AG20443 (cell line): ENCODE results near the gene POLR3K.

Experiments used
- DNase-seq: peaks from one replicate; pipeline ENCODE4 v3.0.0; 2012; ENCODE audit warnings: low spot score, mixed read lengths

Gene POLR3K

DNA sequence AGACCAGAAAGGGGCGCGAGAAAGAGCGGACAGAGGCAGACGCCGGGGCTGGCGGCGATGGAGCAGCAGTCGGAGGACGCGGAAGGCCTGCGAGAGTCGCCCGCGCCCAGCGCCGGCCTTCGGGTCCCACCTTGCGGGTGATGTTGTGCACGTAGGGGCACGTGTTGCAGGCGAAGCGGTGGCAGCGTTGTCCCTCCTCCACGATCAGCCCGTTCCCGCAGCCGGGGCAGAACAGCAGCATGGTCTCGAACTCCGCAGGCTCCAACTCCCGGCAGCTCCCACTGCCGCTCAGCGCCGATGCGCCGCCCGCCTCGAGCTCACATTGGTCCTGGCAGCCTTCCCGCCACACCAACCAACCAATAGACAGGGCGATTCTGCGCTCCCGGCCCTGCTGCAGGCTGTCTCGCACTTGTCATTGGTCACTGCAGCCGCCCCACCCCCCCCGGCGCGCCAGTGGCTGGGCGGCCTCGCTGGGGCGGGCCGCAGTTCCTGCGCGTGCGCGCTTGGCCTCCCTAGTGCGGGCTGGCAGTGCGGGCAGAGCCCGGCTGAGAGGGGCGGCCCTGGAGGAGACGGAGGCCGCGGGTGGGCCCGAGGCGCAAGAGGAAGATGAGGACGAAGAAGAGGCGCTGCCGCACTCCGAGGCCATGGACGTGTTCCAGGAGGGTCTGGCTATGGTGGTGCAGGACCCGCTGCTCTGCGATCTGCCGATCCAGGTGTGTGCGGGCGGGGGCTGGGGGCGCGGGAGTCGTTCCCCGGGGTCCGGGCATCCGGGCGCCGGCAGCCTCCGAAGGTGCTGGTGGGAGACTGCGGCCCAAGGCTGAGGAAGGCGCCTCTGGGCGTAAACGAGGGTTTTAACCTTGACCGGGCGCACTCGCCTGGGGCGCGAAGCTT lies at the start of gene POLR3K, which contains the start of gene SNRNP25:
Gene POLR3K (minus strand): TSS at position 263 of the 891 bp plus-strand sequence. CDS start 22 bp downstream, at position 241.
Gene SNRNP25 (plus strand): TSS at position 483 of the 891 bp plus-strand sequence. CDS start 189 bp downstream, at position 672.
- DNase-seq: peak; percentile 100

DNA sequence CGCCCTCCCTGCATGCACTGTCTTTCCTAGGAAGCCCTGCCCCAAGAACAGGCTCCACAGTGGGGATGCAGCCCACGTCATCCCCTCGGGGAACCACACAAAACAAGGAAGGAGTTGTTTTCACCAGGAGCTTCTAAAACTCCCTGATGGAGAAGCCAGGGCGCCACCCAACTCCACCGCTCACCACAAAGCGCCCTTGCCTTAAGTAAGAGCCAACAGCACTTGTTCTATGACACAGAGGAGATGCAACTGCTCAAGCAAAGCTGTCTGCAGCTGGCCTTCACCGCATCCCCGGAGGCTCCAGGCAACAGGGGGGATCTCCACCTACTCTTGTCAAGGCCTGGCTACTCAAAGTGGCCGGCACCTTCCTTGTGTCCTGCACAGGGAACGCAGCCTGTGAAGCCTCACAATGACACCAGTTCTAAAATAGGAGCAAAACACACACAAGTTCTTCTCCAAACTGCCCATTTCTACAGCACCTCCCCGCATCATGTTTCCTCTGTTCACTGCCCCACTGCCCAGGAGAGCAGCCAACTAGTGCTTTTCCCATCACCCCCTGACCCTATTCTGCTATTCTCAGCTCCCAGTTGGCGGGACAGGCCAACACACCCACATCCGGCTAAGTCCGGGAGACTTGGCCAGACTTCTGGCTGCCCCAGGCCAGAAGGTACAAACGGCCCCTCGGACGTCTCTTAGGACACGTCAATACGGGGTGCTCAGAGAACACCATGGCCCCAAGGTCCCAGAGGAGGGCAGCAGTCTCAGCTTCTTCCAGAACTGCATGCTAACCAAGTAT lies 48.9 kb upstream of the POLR3K start:
- DNase-seq: no peak

DNA sequence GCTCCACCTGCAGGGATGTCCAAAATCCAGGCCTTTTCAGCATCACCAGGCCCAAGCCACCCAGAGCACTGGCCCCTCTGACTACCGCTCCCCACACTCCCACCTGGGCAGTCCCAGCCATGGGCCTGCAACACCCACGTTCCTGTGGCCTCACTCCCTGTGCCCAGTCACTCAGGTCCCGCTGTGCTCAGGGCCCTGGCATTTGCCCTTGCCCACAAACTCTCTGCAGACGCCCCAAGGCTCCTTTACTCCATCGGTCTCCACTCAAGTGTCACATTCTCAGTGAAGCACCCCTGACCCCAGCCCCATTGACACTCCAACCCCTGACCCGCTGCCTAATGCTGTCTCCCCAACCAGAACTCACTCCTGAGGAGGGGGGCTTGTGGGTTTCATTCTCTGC lies 48.2 kb upstream of the POLR3K start:
- DNase-seq: no peak

DNA sequence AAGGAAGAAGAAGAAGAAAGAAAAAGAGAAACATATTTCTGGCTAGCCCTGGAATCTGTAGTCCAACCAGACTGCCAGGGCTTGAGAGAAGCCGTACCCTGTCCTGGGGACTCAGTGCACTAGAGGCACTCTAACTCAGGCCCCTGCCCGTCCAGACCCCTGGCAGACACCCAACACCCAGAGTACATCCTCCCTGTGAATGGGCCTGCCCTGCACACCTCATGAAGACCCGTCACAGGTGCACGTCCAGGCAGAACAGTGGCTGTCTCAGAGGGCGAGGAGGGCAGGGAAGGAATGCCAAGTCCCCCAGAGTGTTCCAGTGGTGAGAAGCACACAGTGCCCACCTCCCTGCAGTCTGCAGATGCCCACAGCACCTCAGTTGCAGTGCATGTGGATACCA lies 47.6 kb upstream of the POLR3K start:
- no peak for DNase-seq

DNA sequence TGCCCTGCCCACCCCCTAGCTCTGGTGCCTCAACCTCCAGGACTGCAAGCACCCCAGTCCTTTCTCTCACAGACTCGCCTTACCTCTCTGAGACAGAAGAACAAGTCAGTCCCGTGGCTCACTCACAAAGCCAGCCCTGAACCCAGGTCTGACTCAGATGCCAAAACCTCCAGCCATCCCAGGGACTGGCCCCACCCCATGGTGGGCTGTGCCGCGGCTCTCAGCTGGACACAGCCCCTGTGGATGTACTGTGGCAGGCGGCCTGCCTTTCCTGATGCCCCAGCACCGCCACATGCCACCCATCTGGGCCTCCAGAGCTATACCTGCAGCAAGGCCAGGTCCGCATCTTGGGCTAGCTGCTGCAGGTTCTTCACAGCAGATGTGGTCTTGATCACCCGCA lies 44.4 kb upstream of the POLR3K start:
- DNase-seq: peak; percentile 48

DNA sequence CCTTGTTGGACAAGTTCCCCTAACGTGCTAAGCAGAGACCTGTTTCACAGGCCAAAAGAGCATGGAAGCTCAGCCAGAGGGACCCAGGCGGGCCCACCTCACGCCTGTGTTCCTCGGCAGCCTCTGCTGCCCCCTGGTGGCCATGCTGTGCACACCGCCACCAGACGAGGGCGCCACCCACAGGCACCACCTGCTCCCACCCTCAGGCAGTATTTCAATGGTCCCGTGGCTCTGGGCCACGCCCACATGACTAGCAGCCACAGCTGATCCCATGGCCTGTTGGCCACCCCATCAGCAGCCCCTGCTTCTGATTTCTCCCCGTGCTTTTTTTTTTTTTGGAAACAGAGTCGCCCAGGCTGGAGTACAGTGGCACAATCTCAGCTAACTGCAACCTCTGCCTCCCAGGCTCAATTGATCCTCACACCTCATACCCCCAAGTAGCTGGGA lies 43.5 kb upstream of the POLR3K start:
- peak; percentile 98 for DNase-seq

DNA sequence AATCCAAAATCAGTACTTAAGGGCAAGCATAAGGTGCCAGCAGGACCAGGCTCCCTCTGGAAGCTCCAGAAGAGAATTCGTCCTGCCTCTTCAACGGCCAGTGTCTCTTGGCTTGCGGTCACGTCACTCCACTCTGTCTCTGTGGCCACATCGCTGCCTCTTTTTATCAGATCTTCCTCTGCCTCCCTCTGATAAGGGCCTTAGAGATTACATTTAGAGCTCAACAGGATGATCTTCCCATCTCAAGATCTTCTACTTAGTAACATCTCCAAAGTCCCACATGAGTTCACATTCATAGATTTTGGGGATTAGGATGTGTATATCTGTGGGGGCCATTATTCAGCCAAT lies 41.5 kb upstream of the POLR3K start:
- DNase-seq: no peak

DNA sequence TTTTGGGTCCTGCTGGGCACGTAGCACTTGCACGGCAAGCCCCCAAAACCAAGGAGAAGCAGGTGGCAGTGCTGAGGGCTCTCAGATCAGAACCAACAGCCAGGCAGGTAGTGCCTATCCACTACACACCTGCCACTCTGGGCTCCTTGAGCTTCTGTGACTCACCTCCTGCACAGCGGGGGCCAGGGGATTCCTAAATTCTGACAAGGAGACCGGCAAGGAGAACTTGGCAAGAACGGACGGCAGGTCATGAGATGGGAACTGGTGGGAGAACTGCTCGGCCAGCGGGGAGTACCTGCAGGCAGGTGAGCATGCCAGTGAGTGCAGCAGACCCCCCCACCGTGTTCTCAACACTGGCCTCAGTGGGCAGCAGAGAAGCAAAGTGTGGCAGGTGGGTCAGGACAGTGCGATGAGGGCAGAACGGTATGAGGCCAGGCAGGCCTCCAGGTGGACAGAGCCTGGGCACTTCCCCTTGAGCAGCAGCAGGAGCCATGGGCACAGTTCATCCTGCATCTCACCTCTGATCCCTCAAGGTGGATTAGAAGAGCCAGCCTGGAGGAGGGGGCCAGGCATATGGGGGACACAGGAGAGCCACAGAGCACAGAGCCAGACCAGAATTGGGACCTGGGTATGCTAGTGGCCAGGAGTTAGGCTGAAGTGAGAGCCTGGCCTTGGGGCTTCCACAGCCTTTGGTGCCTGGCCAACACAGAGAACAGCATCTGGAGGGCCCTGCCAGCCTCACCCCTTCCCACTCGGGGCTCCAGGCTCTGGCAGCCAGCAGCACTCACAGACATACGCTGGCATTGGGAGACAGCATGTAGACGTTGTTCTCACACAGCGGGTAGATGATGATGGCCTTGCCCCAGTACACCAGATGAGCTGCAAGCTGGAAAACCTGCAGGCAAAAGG lies 39.3 kb upstream of the POLR3K start:
- no peak for DNase-seq

DNA sequence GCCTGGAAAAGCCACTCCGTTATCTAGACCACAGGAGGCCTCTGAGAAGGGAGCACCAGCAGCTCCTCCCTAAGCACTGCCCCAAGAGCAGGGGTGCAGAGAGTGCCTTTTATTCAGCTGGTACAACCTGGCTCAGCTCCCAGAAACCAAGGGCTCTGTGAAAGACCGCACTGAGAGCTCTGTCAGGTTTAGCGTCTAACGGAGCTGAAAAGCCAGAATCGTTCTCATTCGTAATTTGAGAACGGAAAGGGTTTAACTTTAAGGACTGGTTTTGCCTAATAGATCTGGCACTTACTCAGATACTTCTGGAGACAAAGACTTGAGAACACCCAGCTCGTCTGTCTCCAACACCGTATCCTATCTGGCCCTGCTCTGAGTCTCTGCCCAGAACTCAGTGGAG lies 38.1 kb upstream of the POLR3K start:
- DNase-seq: no peak

DNA sequence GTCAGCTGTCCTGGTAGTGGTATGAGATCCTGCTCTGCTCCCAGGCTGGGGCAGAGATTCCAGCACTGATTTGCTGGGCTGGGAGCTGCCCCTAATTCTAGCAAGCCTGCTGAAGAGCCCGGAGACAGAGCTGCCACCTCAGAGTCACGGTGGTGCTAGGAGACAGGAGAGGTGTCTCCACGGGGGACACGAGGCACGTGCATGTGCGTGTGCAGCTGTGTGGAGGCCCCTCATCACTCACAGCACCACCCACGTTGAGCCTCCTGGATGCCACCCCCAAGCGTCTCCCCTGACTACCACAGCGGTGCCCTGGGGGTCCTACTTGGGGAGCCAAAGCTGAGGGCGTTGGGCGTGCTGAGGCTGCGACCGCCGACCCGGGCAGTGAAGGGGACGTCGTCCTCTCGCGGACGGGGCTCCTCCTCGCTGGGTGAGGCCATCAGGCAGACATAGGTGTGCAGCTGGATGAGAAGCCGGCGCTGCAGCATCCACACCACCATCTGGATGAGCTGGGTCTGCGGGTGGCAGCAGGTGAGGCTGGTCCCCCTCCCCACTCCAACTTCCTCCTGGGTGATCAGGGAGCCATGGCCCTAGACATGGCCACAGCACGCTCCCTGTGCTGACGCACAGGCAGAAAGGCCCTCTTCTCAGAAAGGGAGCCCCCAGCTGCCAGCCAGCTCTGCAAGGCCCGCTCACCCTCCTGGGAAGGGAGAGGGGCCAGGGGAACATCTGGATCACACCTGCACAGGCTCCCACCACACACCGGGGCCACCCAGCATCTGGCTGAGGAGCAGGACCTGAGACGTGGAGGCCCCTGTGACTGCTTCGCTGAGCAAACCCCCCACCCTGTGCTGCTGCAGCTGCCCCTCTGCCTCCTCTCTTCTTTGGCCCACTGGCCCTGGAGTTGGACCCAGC lies 36.2 kb upstream of the POLR3K start:
- DNase-seq: no peak

DNA sequence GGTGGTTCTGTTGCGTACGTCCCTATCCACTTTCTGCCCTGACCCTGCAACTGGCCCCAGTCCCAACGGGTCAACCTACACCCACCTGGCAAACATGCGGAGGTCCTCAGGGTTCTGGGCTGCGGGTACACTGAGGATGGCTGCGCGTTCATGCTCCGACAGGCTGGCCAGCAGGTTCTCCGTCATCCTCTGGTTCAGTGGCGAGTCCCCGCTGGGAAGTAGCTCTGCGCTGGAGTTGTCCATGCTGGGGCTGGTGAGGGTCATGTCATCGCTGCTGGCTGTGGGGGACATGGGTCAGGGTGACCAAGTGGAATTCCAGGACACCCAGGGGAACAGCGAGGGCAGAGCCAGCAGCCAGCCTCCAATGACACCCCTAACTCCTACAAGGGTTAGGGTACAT lies 35.2 kb upstream of the POLR3K start:
- no peak for DNase-seq

DNA sequence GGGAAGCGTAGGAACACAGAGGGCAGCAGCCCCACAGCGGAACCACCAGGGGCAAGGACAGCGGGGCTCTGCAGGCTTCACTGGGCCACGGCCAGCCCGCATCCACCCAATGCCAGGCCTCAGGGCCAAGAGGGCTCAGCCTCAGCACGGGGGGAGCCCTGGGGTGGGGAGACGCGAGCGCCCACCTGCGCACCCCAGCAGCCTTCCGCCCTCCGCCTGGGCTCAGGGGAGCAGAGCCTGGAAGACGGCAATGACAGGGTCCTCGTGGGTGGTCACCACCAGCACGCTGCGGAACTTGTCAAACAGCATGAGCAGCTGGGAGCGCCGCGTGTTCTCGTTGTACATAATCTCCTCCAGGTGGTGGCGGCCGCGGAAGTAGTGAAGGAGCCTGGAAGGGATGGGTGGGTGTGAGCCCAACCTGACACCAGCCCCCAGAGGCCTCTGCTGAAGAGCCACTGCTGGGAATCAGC lies 33.1 kb upstream of the POLR3K start:
- no peak for DNase-seq

DNA sequence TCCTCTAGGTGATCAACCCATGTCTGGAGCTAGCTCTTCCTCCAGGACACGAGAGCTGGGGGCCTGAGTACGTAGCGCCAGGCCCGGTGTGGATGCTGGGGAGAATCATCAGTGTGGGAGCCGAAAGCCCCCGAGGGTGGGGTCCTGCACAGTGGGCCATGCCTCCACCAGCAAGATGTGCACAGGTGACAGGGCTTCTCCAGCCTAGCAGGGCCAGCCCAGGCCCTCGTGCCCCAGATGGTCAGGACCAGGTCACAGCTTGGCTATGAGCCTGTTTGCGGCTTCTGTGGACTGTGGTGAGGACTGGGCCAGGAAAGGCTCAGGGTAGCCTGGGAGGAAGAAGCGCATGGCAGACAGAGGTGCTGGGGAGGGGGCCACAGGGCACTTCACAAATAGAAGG lies 32.5 kb upstream of the POLR3K start:
- no peak for DNase-seq

DNA sequence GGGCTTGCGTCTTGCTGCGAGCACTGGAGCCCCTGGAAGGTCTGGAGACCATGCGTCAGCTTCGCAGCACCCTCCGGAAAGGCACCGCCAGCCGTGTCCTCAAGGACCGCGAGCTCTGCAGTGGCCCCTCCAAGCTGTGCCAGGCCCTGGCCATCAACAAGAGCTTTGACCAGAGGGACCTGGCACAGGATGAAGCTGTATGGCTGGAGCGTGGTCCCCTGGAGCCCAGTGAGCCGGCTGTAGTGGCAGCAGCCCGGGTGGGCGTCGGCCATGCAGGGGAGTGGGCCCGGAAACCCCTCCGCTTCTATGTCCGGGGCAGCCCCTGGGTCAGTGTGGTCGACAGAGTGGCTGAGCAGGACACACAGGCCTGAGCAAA lies 32.0 kb upstream of the POLR3K start:
- DNase-seq: no peak

DNA sequence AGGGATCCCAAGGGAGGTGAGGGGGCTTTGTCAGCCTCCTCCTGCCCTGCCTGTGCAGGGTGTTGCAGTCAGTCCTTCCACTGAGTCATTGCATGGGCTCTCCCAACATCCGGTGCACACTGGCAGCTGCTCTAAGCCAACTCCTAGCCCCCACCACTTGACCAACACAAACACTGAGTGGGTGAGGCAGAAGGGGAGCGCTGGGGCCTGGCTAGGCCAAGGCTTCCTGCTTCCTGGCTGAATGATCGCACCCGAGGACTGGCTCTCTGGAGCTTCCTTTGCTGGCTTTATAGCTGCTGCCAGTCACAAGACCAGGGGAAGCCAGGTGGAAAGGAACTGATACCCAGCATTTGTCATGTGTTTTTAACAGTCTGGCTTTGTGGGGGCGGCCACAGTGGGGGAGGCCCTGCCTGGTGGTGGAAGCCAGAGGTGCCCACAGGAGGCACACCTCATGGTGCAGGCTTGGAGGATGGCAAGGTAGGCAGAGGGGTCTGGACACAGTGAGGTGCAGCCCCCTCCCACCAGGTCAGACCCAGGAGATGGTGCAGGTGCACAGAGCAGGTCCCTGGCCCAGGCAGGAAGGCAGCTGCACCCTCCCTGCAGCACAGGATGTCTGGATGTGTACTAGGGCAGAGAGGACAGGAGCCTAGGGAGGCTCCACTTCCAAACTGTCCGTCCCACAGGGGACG lies 31.5 kb upstream of the POLR3K start:
- DNase-seq: peak; percentile 91

DNA sequence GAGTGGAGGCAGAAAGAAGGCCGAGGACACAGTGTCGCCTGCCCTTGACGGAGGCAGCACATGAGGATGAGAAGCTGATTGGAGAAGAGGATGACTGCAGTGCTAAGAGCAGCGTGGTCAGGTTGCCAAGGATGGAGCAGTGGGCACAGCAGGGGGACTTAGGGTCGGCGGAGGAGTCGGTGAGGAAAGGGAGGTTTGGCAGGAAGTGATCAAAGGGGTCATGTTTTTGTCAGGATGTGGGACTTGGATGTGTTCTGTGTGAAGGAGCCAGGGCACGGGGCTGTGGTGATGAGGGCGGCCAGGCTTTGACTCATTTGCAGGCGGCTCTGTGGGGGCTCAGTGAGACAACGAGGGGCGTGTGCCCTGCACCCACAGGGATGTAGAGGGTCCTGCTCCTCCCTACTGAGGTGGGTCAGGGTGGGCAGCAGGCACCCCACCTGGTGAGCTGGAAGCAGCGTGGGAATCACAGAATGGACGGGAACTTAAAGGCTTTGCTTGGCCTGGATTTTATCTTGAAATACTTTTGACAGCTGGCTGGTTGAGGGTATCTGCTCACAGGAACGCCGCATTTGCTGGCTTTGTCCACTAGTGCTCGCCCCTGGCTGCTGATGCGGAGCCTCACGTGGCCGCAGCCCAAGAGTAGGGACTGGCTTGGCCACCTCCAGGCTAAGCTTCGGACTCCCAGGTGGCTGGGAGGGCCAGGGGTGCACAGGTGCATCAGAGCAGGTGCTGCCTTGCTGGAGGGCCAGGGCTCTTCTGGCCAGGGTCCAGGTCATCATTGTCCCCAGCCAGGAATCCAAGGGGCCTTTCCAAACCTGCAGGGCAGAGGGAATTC lies 30.6 kb upstream of the POLR3K start:
- DNase-seq: no peak

DNA sequence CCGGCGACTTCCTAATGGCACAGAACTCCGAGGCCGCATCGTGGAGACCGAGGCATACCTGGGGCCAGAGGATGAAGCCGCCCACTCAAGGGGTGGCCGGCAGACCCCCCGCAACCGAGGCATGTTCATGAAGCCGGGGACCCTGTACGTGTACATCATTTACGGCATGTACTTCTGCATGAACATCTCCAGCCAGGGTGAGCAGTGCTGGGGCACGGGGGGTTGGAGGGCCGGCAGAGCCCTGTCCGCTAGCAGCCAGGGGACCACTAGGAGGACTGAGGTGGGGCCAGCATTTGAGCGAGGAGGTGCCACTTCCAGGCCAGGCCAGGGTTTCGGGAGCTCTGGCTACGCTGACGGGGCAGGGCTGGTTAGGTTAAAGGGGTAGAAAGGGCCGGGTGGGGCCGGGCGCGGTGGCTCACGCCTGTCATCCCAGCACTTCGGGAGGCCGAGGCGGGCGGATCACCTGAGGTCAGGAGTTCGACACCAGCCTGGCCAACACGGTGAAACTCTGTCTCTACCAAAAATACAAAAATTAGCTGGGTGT lies 29.7 kb upstream of the POLR3K start:
- no peak for DNase-seq

DNA sequence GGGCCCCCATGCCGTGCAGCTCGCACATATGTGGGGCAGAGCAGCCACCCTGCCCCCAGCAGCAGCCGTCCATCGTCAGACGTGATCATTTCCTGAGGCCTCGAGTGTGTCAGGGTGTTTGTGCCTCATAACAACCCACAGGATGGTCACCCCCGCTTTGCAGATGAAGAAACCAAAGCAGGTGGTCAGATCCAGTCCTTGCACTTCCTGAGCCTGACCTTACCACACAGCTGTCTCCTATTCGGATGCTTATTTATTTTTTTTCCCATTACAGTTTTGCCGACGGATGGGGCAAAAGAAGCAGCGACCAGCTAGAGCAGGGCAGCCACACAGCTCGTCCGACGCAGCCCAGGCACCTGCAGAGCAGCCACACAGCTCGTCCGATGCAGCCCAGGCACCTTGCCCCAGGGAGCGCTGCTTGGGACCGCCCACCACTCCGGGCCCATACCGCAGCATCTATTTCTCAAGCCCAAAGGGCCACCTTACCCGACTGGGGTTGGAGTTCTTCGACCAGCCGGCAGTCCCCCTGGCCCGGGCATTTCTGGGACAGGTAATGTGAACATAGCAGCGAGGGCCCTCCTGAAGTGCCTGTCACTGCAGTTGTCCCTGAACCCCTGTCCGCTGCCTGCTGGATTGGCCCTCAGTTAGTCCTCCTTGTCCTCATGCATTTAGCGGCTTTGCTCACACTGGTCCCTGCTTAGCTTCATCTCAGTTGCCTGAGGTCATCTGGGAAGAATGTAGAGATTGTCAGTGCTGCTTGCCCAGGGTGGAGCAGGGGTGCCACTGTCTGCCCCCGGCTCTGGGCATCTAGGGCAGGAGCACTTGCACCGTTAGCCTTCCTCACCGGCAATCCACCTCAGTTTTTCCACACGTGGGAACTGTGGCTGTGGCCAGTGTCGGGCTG lies 26.0 kb upstream of the POLR3K start:
- no peak for DNase-seq
